ENCODE data around the gene COL28A1.

Gene COL28A1

GRCh38 chr7:7318601-7319000 is 217.1 kb downstream of the COL28A1 start:
- no peaks in the 10 kb centered on the region for H3K4me1 ChIP-seq (ENCODE audit: control insufficient read depth, insufficient read depth, low read length, poor library complexity, severe bottlenecking)
- no peaks in the 10 kb centered on the region for H3K9me3 ChIP-seq (ENCODE audit: control insufficient read depth, low read length)
- H3K4me3 ChIP-seq (ENCODE audit: extremely low read depth, insufficient read depth, low read length, poor library complexity, severe bottlenecking) = no peak overlapping the region
- 100% methylated on average over 1 of the region's 1 CpG for WGBS, 2 experiments (ENCODE audit: insufficient coverage in 2 of 2)
- no peaks in the 10 kb centered on the region for H3K36me3 ChIP-seq (ENCODE audit: control insufficient read depth, insufficient read depth, low read length)
- H3K27ac ChIP-seq (ENCODE audit: low read depth, low read length, severe bottlenecking) = no peak overlapping the region

DNA sequence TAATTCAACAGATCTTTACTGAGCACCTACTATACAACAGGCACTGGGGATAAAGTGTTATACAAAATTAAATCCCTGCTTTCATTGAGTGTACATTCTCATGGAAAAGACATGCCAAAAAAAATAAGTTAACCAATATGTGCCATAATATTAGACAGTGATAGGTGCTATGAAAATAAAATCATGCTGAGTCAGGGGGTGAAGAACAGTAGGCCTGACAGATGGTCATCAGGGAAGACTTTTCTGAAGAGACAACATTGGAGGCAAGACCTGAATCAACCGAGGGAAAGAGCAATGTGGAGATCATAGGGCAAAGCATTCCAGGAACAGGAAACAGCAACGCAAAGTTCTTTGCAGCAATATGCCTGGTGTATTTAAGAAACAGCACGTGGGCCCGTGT is 217.8 kb downstream of the COL28A1 start:
- 96 to 97% methylated on average over 4 of the region's 4 CpGs for WGBS, 2 experiments (ENCODE audit: insufficient coverage in 2 of 2)
- Histone ChIP-seq H3K4me3 (ENCODE audit: extremely low read depth, insufficient read depth, low read length, poor library complexity, severe bottlenecking) (no peak overlapping the region), H3K4me1 (ENCODE audit: control insufficient read depth, insufficient read depth, low read length, poor library complexity, severe bottlenecking) (no peaks in the 10 kb centered on the region), H3K9me3 (ENCODE audit: control insufficient read depth, low read length) (no peaks in the 10 kb centered on the region), H3K36me3 (ENCODE audit: control insufficient read depth, insufficient read depth, low read length) (no peaks in the 10 kb centered on the region), H3K27ac (ENCODE audit: low read depth, low read length, severe bottlenecking) (no peak overlapping the region)

DNA sequence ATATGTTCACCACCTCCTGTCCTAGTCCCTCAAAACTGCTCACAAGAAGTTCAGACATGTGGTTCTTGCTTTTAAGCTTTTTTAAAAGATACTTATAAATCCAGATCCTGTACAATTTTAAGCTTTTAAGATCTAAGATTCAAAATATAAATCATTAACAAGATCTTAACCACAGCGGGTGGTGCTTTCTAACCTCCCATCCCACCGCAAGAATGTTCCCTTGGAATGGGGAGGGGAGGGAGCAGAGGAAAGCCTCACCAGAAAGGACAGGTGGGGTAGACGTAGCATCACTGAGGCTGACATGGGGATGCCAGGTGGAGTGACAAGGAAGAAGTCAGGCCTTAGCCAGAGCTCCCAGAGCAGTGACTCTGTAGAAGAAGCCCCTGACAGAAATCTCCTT is 219.8 kb downstream of the COL28A1 start:
- Histone ChIP-seq H3K9me3 (ENCODE audit: control insufficient read depth, low read length) (no peaks in the 10 kb centered on the region), H3K4me1 (ENCODE audit: control insufficient read depth, insufficient read depth, low read length, poor library complexity, severe bottlenecking) (no peaks in the 10 kb centered on the region), H3K36me3 (ENCODE audit: control insufficient read depth, insufficient read depth, low read length) (no peaks in the 10 kb centered on the region), H3K4me3 (ENCODE audit: extremely low read depth, insufficient read depth, low read length, poor library complexity, severe bottlenecking) (no peak overlapping the region), H3K27ac (ENCODE audit: low read depth, low read length, severe bottlenecking) (no peak overlapping the region)
- WGBS, 2 experiments (ENCODE audit: insufficient coverage in 2 of 2) = 80 to 100% methylated on average over 1 of the region's 3 CpGs

- no peak overlapping the region for H3K27ac ChIP-seq (ENCODE audit: low read depth, low read length, severe bottlenecking)
- no peak overlapping the region for H3K4me3 ChIP-seq (ENCODE audit: extremely low read depth, insufficient read depth, low read length, poor library complexity, severe bottlenecking)
- H3K36me3 ChIP-seq (ENCODE audit: control insufficient read depth, insufficient read depth, low read length) = no peaks in the 10 kb centered on the region
- H3K9me3 ChIP-seq (ENCODE audit: control insufficient read depth, low read length) = no peaks in the 10 kb centered on the region
- 80% methylated on average over 1 of the region's 2 CpGs; no CpG with 5 or more reads in 1 of the 2 experiments for WGBS, 2 experiments (ENCODE audit: insufficient coverage in 2 of 2)
- no peaks in the 10 kb centered on the region for H3K4me1 ChIP-seq (ENCODE audit: control insufficient read depth, insufficient read depth, low read length, poor library complexity, severe bottlenecking)
These were observed 223.3 kb downstream of the COL28A1 start for GRCh38 chr7:7312323-7312722.

- WGBS, 2 experiments (ENCODE audit: insufficient coverage in 2 of 2) = no CpG with 5 or more reads among the region's 2 CpGs
- Histone ChIP-seq H3K4me3 (ENCODE audit: extremely low read depth, insufficient read depth, low read length, poor library complexity, severe bottlenecking) (no peak overlapping the region), H3K27ac (ENCODE audit: low read depth, low read length, severe bottlenecking) (no peak overlapping the region), H3K4me1 (ENCODE audit: control insufficient read depth, insufficient read depth, low read length, poor library complexity, severe bottlenecking) (no peaks in the 10 kb centered on the region), H3K9me3 (ENCODE audit: control insufficient read depth, low read length) (no peaks in the 10 kb centered on the region), H3K36me3 (ENCODE audit: control insufficient read depth, insufficient read depth, low read length) (no peaks in the 10 kb centered on the region)
These were observed 224.7 kb downstream of the COL28A1 start for GRCh38 chr7:7311001-7311400.

DNA sequence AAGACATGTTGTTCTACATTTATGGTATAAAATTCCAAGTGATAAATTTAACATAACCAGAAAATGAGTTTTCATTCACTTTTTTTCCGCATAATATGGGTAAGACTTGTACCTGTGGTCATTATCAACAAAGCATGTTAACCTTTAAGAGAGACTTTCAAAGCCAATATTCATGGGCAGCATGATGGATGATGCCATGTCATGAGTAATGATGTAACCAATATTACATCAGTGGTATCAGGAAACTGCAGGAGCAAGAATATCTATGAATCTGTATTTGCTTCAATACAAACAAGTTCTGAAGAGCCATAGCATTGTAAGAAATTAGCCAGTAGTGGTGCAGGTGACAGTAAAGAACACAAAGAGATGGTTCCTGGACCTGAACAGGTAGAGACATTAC is 226.5 kb downstream of the COL28A1 start:
- Histone ChIP-seq H3K4me1 (ENCODE audit: control insufficient read depth, insufficient read depth, low read length, poor library complexity, severe bottlenecking) (no peaks in the 10 kb centered on the region), H3K27ac (ENCODE audit: low read depth, low read length, severe bottlenecking) (no peak overlapping the region), H3K36me3 (ENCODE audit: control insufficient read depth, insufficient read depth, low read length) (no peaks in the 10 kb centered on the region), H3K9me3 (ENCODE audit: control insufficient read depth, low read length) (no peaks in the 10 kb centered on the region), H3K4me3 (ENCODE audit: extremely low read depth, insufficient read depth, low read length, poor library complexity, severe bottlenecking) (no peak overlapping the region)
- no CpG with 5 or more reads among the region's 1 CpG for WGBS, 2 experiments (ENCODE audit: insufficient coverage in 2 of 2)

Data from mesodermal cell (in vitro differentiated cells).